PC-3 (cell line): Measurements from ENCODE around the gene HOXB1. TPM values are rescaled to one million over a fixed set of nuclear protein-coding genes. Genes with fewer than 3 reads are reported as not detected.

Source experiments
- ATAC-seq: fragments of 200-7000 bp; cut with Tn5 transposase; 2 replicates; pipeline ENCODE4 v1.9.1; 2020; ENCODE audit warnings: mild to moderate bottlenecking, moderate library complexity
- BruUV-seq: library from RNA; stranded (reverse); fragments of 400-500 nt; replicated peaks from 2 replicates; lab custom pipeline; 2021; lab: Mats Ljungman, UMichigan
- CTCF ChIA-PET: fragments of 300-600 bp; sonication (Branson Sonifier 250); formaldehyde crosslinking; loops from one replicate; lab custom pipeline; 2022; ENCODE audit warnings: antibody characterized with exemption; lab: Charles Lee
- POLR2A ChIA-PET: fragments of 300-600 bp; sonication (Branson Sonifier 250); formaldehyde crosslinking; loops from one replicate; lab custom pipeline; 2022; ENCODE audit warnings: antibody characterized with exemption; ENCODE audit not compliant: unreplicated experiment; lab: Charles Lee
- DNase-seq: peaks from one replicate; pipeline ENCODE4 v3.0.0-alpha.2; 2015
- H2AFZ ChIP-seq: fragments of 300-600 bp; sonication (generic); 2 replicates; pipeline ENCODE4 v1.6.0; 2016; ENCODE audit warnings: antibody characterized with exemption, low read length
- H3F3A ChIP-seq: fragments of 300-600 bp; sonication (generic); one replicate; pipeline ENCODE4 v1.6.0; 2017; ENCODE audit warnings: antibody characterized with exemption, low read length, control low read depth, mild to moderate bottlenecking; ENCODE audit not compliant: unreplicated experiment
- H3K27ac ChIP-seq: fragments of 300-600 bp; sonication (generic); 2 replicates; pipeline ENCODE4 v1.5.1; 2016; ENCODE audit warnings: mild to moderate bottlenecking, low read length
- H3K27me3 ChIP-seq: fragments of 300-600 bp; sonication (generic); 2 replicates; pipeline ENCODE4 v1.6.1; 2016; ENCODE audit warnings: low read length, mixed read lengths
- H3K36me3 ChIP-seq: fragments of 300-600 bp; sonication (generic); 2 replicates; pipeline ENCODE4 v1.6.1; 2016; ENCODE audit warnings: low read depth, mixed run types, low read length, mixed read lengths
- H3K4me1 ChIP-seq: fragments of 300-600 bp; sonication (generic); 2 replicates; pipeline ENCODE4 v1.5.1; 2016; ENCODE audit warnings: low read length; ENCODE audit not compliant: insufficient read depth
- H3K4me2 ChIP-seq: fragments of 300-600 bp; sonication (generic); 2 replicates; pipeline ENCODE4 v1.6.0; 2016; ENCODE audit warnings: low read length
- H3K4me3 ChIP-seq: fragments of 300-600 bp; sonication (generic); 2 replicates; pipeline ENCODE4 v1.5.1; 2016; ENCODE audit warnings: mild to moderate bottlenecking, low read length, mixed read lengths
- H3K79me2 ChIP-seq: fragments of 300-600 bp; sonication (generic); 2 replicates; pipeline ENCODE4 v1.6.1; 2017; ENCODE audit warnings: low read length, mixed read lengths
- H3K9ac ChIP-seq: fragments of 300-600 bp; sonication (generic); 2 replicates; pipeline ENCODE4 v1.6.0; 2016; ENCODE audit warnings: mild to moderate bottlenecking, low read length
- H3K9me2 ChIP-seq: fragments of 300-600 bp; sonication (generic); replicated peaks from 2 replicates; pipeline ENCODE4 v1.6.1; 2016; ENCODE audit warnings: mixed run types, low read length, mixed read lengths
- H3K9me3 ChIP-seq: fragments of 300-600 bp; sonication (generic); 2 replicates; pipeline ENCODE4 v1.6.1; 2016; ENCODE audit warnings: low read length, mixed read lengths
- H4K20me1 ChIP-seq: fragments of 300-600 bp; sonication (generic); 2 replicates; pipeline ENCODE4 v1.6.1; 2016; ENCODE audit warnings: low read length, mixed read lengths
- CTCF ChIP-seq: fragments of 300-600 bp; sonication (generic); conservative IDR thresholded peaks from 2 replicates; pipeline ENCODE4 v1.5.1; 2017; ENCODE audit warnings: antibody characterized with exemption, low read depth, mild to moderate bottlenecking, low read length
- EZH2 ChIP-seq: fragments of 300-600 bp; sonication (generic); IDR thresholded peaks from one replicate; pipeline ENCODE4 v1.6.1; 2017; ENCODE audit warnings: antibody characterized with exemption, mild to moderate bottlenecking, low read length; ENCODE audit not compliant: unreplicated experiment
- EZH2phosphoT487 ChIP-seq: fragments of 300-600 bp; sonication (generic); IDR thresholded peaks from 2 replicates; pipeline ENCODE4 v1.6.1; 2018; ENCODE audit warnings: mild to moderate bottlenecking, antibody characterized with exemption, low read length, borderline replicate concordance
- intact Hi-C: fragments of 100-400 bp; cut with micrococcal nuclease; formaldehyde crosslinking; loops from 2 replicates; pipeline ENCODE4 v1.9.0; 2023
- total RNA-seq: library from RNA; depleted of rRNA; stranded (reverse); fragments of >200 nt; gene quantifications from 2 replicates; pipeline ENCODE4 v1.2.3, GENCODE V29; 2014

The HOXB1 gene
- total RNA-seq, 1 experiment from 2014 or later = not detected

GRCh38 chr17:48494335-48494734, 36.5 kb downstream of the HOXB1 start:
- intact Hi-C loops = no loop called here
- Histone ChIP-seq H3K9me3 (no peaks in the 10 kb centered on the region), H3K79me2 (no peaks in the 10 kb centered on the region), H3F3A (peaks cover 9% of the 10 kb centered on the region), H4K20me1 (no peaks in the 10 kb centered on the region), H3K9ac (no peak overlapping the region), H2AFZ (no peak overlapping the region), H3K4me1 (peaks cover 75% of the 10 kb centered on the region), H3K36me3 (no peaks in the 10 kb centered on the region), H3K27me3 (no peaks in the 10 kb centered on the region), H3K9me2 (no peaks in the 10 kb centered on the region), H3K27ac (peak overlapping the region; percentile 24; the same call in 1 of the 2 replicates), H3K4me2 (0 out of 2 replicates have a peak overlapping the region, but pooled peaks have one; percentile 3), H3K4me3 (no peak overlapping the region)
- TF ChIP-seq CTCF (no peak), EZH2phosphoT487 (no peak), EZH2 (no peak)
- DNase-seq (peak; percentile 49), ATAC-seq (no peak)
- ChIA-PET CTCF (interaction anchor here (0.7 kb wide), 1 partner anchor 12 kb away, joined by 4 read pairs; no protein-coding TSS in a partner anchor), POLR2A (no interaction called here)
- no TSS peak for BruUV-seq

- ChIA-PET POLR2A (interaction anchor here (0.6 to 0.7 kb wide), 2 partner anchors 111 to 185 kb away, joined by 3 to 7 read pairs; no protein-coding TSS in a partner anchor), CTCF (interaction anchor here (0.5 to 1.9 kb wide), 4 partner anchors 9 to 277 kb away, joined by 3 to 7 read pairs (median 3); no protein-coding TSS in a partner anchor)
- Histone ChIP-seq H3K9ac (peak overlapping the region; percentile 29), H3K4me2 (peak overlapping the region; percentile 73), H3K27ac (no peak overlapping the region), H3K79me2 (no peaks in the 10 kb centered on the region), H3K4me3 (peak overlapping the region; percentile 44), H3K27me3 (no peaks in the 10 kb centered on the region), H2AFZ (peak overlapping the region; percentile 82), H3K9me2 (no peaks in the 10 kb centered on the region), H3K4me1 (peaks cover 58% of the 10 kb centered on the region), H3K9me3 (no peaks in the 10 kb centered on the region), H4K20me1 (no peaks in the 10 kb centered on the region), H3F3A (peaks cover 3% of the 10 kb centered on the region), H3K36me3 (no peaks in the 10 kb centered on the region)
- no TSS peak for BruUV-seq
- ATAC-seq (peak; percentile 91), DNase-seq (peak; percentile 77)
- intact Hi-C loops = loop anchor here (2.0 kb wide), 2 partner anchors 36 to 140 kb away; no protein-coding TSS in a partner anchor
- no peak for TF ChIP-seq EZH2
- TF ChIP-seq CTCF = peak; percentile 94
- TF ChIP-seq EZH2phosphoT487 = no peak
Observed at GRCh38 chr17:48492401-48493298, 38.2 kb downstream of the HOXB1 start.
